GM06990 (cell line): Measurements from ENCODE around the gene EYS.

Experiments used
- DNase-seq: peaks from one replicate; pipeline ENCODE4 v3.0.0-alpha.2; 2011; ENCODE audit not compliant: insufficient read length; ENCODE audit errors: extremely low read depth
- H3K27me3 ChIP-seq: replicated peaks from 2 replicates; pipeline ENCODE4 v1.6.0; 2011; ENCODE audit warnings: low read length; ENCODE audit not compliant: control insufficient read depth, insufficient read depth
- H3K36me3 ChIP-seq: 2 replicates; pipeline ENCODE4 v1.5.1; 2011; ENCODE audit warnings: low read length; ENCODE audit not compliant: control insufficient read depth, insufficient read depth
- H3K4me3 ChIP-seq: replicated peaks from 2 replicates; pipeline ENCODE4 v1.5.1; 2011; ENCODE audit warnings: low read depth, mild to moderate bottlenecking, control low read depth, low read length
- CTCF ChIP-seq: IDR thresholded peaks from 2 replicates; pipeline ENCODE4 v1.5.1; 2011; ENCODE audit warnings: low read length, control low read depth, mild to moderate bottlenecking, inconsistent platforms; ENCODE audit not compliant: insufficient read depth, poor library complexity, severe bottlenecking

Gene EYS

GRCh38 chr6:64914124-64914523 lies 792.9 kb downstream of the EYS start:
- DNase-seq: no peak
- TF ChIP-seq CTCF: no peak
- Histone ChIP-seq H3K4me3 (no peak overlapping the region), H3K36me3 (no peaks in the 10 kb centered on the region), H3K27me3 (no peaks in the 10 kb centered on the region)

DNA sequence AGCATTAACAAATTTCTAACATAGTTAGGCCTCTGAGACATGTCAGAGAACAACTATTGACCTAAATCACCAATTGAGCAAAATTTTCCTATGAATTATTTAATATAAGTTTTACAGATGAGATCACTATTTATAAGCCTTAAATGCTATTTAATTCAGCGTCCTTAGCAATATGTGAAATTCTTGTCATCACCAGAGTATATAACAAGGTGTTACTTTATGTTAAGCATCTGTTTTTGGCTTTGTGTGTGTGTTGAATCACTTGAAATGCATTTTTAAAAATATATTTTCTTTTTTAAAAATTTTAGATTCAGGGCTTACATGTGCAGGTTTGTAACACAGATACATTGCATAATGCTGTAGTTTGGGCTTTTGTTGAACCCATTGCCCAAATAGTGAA lies 794.1 kb downstream of the EYS start:
- H3K4me3 ChIP-seq: no peak overlapping the region
- DNase-seq: no peak
- TF ChIP-seq CTCF: no peak
- no peaks in the 10 kb centered on the region for H3K27me3 ChIP-seq
- H3K36me3 ChIP-seq: no peaks in the 10 kb centered on the region

DNA sequence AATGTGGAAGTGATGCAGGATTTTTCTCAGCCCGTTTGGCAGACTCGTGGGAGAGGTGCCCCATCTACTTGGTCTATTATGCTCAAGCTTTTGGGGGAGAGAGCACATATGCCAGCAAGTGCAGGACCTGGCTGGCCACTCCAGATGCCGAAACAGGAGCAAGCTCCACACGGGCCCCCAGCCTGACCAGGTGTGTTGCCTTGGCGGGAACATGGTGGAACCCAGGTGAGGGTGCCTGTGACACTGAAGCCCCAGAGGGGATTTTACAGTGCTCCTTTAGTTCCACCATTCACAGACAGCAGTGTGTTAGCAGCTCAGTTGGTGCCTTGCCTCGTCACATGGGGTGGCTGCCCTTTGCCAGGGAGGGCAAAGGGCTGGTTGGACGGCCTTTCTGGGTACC lies 798.9 kb downstream of the EYS start:
- no peak for TF ChIP-seq CTCF

DNA sequence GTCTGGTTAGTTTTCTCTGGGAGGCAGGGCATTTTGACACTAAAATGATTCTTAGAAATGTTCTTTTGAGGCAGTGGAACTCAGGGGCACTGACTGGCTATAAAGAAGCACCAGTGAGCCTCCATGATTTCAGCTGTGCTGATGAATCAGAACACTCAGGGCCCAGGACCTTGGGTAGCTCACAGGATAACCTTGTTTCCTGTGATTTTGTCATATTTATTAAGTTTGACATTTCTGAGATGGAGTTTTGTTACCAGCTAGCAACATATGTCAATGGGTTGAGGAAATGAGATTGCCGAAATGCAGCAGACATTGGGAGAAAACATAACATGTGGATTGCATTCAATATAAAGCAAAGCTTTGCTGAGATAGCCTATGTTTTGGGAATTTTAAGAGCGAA lies 802.4 kb downstream of the EYS start:
- no peaks in the 10 kb centered on the region for H3K36me3 ChIP-seq
- TF ChIP-seq CTCF: no peak

More for the DNA sequence above, 798.9 kb downstream of the EYS start:
- no peak overlapping the region for H3K4me3 ChIP-seq
- DNase-seq: no peak
- H3K27me3 ChIP-seq: no peaks in the 10 kb centered on the region
- no peaks in the 10 kb centered on the region for H3K36me3 ChIP-seq

DNA sequence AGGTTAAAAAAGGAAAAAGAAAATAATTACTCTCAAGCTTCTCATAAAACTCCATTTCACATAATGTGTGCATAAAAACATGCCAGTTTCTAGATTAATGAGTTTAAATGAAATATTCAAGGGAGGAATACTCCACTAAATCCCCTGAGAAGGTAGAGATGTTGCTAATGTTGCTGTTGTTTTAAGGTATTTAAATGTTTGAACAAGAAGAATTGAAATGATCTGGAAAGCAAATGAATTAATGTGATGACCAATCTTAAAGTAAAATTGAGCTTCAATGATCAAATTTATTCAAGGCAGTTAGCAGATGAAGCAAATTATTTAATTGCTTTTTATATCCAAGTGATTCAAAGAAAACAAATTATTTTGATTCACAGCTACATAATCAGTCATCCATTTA lies 804.4 kb downstream of the EYS start:
- DNase-seq: no peak
- no peaks in the 10 kb centered on the region for H3K27me3 ChIP-seq
- no peak for TF ChIP-seq CTCF

More for the DNA sequence above, 802.4 kb downstream of the EYS start:
- Histone ChIP-seq H3K4me3 (no peak overlapping the region), H3K27me3 (no peaks in the 10 kb centered on the region)
- no peak for DNase-seq

GRCh38 chr6:64896939-64897338 lies 810.1 kb downstream of the EYS start:
- Histone ChIP-seq H3K27me3 (no peaks in the 10 kb centered on the region), H3K36me3 (no peaks in the 10 kb centered on the region), H3K4me3 (no peak overlapping the region)
- TF ChIP-seq CTCF: no peak
- DNase-seq: no peak

More for the DNA sequence above, 804.4 kb downstream of the EYS start:
- H3K36me3 ChIP-seq: no peaks in the 10 kb centered on the region
- no peak overlapping the region for H3K4me3 ChIP-seq
